GM19099 (cell line): ENCODE measurements around the gene LINGO3.

Experiments used
- POLR2A ChIP-seq: IDR thresholded peaks from 3 replicates; pipeline ENCODE4 v1.6.1; 2011; ENCODE audit warnings: low read depth; ENCODE audit not compliant: insufficient read length; ENCODE audit errors: extremely low read depth

The LINGO3 gene

DNA sequence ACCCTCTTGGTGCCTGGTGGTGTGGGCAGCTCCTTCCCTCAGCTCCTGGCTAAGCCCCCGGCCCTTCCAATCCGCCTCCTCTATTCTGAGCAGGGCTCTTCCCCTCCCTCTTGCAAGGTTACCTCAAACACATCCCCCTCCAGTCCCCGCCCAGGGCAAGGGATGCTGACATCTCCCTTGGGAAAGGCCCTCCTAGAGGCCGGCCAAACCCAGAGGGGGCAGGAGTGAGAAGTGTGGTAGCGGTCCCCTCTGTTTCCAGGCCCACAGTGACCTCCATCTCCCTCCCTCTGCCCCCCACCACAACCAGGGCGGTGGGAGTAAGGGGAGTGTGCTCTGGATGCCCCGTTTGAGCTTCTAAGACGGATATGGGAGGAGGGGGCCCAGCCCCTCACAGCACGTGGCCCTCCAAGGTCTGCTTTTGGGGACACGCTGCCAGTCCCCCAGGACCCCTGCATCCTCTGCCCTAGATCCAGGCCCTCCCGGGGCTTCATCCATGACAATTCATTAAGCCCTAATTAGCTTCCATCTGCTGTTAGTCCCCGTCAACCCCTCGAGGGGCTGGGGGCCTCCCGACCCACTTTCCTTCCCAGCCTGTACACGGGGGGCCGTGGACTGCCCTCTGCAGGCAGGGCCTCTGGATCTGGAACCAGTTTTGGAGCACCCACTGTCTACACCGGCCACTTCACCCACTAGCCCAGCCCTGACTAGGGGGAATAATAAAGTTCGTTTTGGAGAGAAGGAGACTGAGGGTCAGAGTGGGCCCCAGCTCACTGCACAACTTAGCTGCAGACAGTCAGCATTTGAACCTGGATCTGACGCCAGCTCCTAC is 2.3 kb downstream of the LINGO3 start:
- TF ChIP-seq POLR2A = no peak

DNA sequence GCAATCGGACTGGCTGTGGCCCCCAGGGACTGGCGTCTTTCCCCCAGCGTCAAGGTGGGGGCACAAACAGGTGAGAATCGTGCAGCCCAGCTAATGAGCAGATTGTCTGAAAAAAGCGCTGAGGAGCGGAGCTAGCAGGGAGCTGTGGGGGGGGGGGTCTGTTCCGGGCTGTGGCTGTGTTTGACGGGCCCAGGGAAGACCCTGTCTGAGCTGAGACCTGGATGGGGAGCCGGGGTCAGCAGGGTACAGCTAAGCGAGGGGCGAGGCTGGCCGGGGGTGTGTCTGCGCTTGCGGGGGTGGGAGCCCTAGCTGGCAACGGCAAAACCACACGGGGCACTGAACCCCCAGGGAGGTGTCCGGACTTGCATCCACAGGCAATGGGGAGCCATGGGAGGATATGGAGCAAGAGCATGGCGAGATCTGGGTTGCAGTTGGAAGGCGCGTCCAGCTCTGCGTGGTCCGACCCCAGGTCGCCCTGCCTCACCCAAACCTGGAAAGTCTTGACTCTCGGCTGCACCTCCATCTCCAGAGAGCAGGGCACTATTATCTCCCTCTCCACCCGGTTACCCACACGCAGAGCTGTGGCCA is 4.6 kb downstream of the LINGO3 start:
- no peak for TF ChIP-seq POLR2A

GRCh38 chr19:2302319-2303210 is 5.4 kb downstream of the LINGO3 start:
- no peak for TF ChIP-seq POLR2A

- TF ChIP-seq POLR2A = no peak
These were observed 7.4 kb downstream of the LINGO3 start for GRCh38 chr19:2300533-2300932.

DNA sequence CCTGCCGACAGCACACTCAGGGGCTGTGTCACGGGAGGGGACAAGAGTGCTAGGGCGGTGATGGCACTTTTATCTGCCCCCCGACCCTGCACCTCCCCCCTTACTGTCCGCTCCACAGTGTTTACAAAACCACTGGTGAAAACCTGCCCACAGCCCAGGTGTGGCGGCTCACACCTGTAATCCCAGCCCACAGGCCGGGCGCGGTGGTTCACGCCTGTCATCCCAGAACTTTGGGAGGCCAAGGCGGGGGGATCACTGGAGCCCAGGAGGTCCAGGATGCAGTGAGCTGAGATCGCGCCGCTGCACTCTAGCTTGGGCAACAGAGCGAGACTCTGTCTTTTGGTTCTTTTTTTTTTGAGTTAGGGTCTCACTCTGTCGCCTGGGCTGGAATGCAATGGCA is 11.8 kb downstream of the LINGO3 start:
- TF ChIP-seq POLR2A = no peak

DNA sequence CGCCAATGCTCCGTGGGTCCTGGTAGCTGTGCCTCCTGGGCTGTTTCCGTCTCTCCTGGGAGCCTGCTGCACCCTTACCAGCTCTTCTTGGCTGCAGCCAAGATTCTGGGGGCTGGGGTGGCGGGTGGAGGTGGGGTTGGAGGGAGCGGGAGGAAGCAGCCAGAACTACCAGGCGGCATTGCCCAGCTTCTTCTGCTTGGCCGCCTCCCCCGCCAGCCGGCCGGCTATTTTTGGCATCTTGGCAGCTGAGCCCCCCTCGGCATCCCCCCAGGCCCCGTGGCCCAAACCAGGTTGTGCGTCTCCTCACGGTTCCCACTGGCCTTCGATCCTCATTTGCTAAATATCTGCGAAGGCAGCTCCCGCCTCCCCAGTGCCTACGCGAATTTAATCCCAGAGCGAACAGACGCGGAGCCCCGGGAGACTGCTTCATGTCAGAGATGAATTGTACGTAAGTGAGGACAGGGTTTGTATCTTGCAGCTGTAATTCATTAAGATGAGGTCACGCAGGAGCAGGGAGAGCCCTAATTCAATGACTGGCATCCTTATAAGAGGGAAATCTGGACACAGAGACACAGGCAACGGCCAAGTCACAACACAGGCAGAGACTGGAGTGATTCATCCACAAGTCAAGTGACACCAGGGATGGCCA is 13.1 kb downstream of the LINGO3 start:
- no peak for TF ChIP-seq POLR2A

GRCh38 chr19:2291185-2291751 is 16.7 kb downstream of the LINGO3 start:
- no peak for TF ChIP-seq POLR2A

GRCh38 chr19:2290441-2291184 is 17.3 kb downstream of the LINGO3 start:
- TF ChIP-seq POLR2A = no peak

- no peak for TF ChIP-seq POLR2A
These were observed 18.1 kb downstream of the LINGO3 start for GRCh38 chr19:2289714-2290435.

- TF ChIP-seq POLR2A = no peak
These were observed 18.9 kb downstream of the LINGO3 start for GRCh38 chr19:2288818-2289713.

DNA sequence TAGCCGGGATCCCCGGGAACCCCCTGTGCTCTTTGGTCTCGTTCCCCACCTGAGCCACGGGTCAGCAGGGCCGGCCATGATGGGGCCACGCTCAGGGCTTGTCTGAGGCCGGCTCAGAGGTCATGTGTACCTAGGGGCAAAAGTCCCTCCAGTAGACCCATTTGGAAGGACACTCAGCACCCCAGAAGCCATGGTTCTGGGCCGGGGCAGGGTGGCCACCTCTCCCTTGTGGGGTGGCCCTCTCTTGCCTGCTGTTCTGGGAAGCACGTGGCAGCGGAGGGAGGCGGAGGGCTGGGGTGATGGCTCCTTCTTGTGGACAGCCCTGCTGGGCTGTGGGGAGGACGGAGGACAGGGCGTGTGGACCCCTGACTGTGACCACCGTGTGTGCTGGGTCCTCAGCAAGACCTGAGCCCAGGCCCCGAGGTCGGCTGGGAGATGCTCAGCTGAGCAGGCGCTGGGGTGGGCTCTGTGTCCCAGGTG is 19.6 kb downstream of the LINGO3 start:
- TF ChIP-seq POLR2A = no peak
